SK-N-SH (cell line): ENCODE measurements around the gene AKAP6. TPM values are rescaled to one million over a fixed set of nuclear protein-coding genes. Genes with fewer than 3 reads are reported as not detected.

ENCODE experiments used
- CTCF ChIA-PET: fragments of 300-600, 350-600 bp; formaldehyde crosslinking; extraction: SDS; loops from one replicate; lab custom pipeline; 2021; lab: Yijun Ruan, JAX
- POLR2A ChIA-PET: fragments of 350-600 bp; sonication (Branson Sonifier 250); formaldehyde crosslinking; extraction: SDS; loops from one replicate; lab custom pipeline; 2020; ENCODE audit warnings: antibody characterized with exemption, inconsistent platforms; lab: Yijun Ruan, JAX
- DNase-seq: peaks from one replicate; pipeline ENCODE4 v3.0.0; 2012
- H2AFZ ChIP-seq: fragments of 200-600 bp; sonication (generic); 2 replicates; pipeline ENCODE4 v1.8.1; 2016; ENCODE audit warnings: antibody characterized with exemption, mild to moderate bottlenecking, low read depth
- H3F3A ChIP-seq: fragments of 200-600 bp; sonication (generic); replicated peaks from 2 replicates; pipeline ENCODE3; 2016; ENCODE audit warnings: antibody characterized with exemption, mild to moderate bottlenecking; ENCODE audit not compliant: insufficient read depth
- H3K27ac ChIP-seq, 2 experiments: fragments of 200-500 bp in 1 of 2; fragments of 200-600 bp in 1 of 2; sonication (Bioruptor generic) in 1 of 2; sonication (generic), shearing (Covaris generic) in 1 of 2; 2 replicates each; pipeline versions ENCODE4 v1.5.1 to v1.6.1; 2014 to 2016; ENCODE audit warnings: low read depth in 2 of 2, inconsistent platforms in 1 of 2, low read length in 1 of 2, mild to moderate bottlenecking in 1 of 2, mixed read lengths in 1 of 2
- H3K27me3 ChIP-seq: fragments of 200-600 bp; sonication (generic), shearing (Covaris generic); 2 replicates; pipeline ENCODE4 v1.6.1; 2016; ENCODE audit warnings: mixed run types; ENCODE audit not compliant: insufficient read depth
- H3K36me3 ChIP-seq, 2 experiments: fragments of 200-500 bp in 1 of 2; fragments of 200-600 bp in 1 of 2; sonication (Bioruptor generic) in 1 of 2; sonication (generic) in 1 of 2; replicated peaks in 1 of 2; 2 replicates each; pipeline versions ENCODE3 to v1.5.1; 2014 to 2016; ENCODE audit warnings: low read length in 1 of 2, mild to moderate bottlenecking in 1 of 2; ENCODE audit not compliant: insufficient read depth in 2 of 2, control insufficient read depth in 1 of 2
- H3K4me1 ChIP-seq, 2 experiments: fragments of 200-500 bp in 1 of 2; fragments of 200-600 bp in 1 of 2; sonication (Bioruptor generic) in 1 of 2; sonication (generic), shearing (Covaris generic) in 1 of 2; 2 replicates each; pipeline versions ENCODE4 v1.5.1 to v1.6.1; 2014 to 2016; ENCODE audit warnings: low read depth in 1 of 2, low read length in 1 of 2, mixed run types in 1 of 2; ENCODE audit not compliant: insufficient read depth in 2 of 2, control insufficient read depth in 1 of 2
- H3K4me2 ChIP-seq: fragments of 200-600 bp; sonication (generic), shearing (Covaris generic); 2 replicates; pipeline ENCODE4 v1.6.1; 2017; ENCODE audit warnings: mixed run types
- H3K4me3 ChIP-seq, 2 experiments: fragments of 200-500 bp in 1 of 2; fragments of 200-600 bp in 1 of 2; sonication (Bioruptor generic) in 1 of 2; sonication (generic), shearing (Covaris generic) in 1 of 2; 2 replicates each; pipeline versions ENCODE4 v1.5.1 to v1.8.1; 2014 to 2016; ENCODE audit warnings: low read depth in 2 of 2, inconsistent platforms in 1 of 2, low read length in 1 of 2, mild to moderate bottlenecking in 1 of 2, mixed read lengths in 1 of 2, moderate library complexity in 1 of 2
- H3K79me2 ChIP-seq: fragments of 200-600 bp; sonication (generic); 2 replicates; pipeline ENCODE4 v1.8.1; 2017; ENCODE audit warnings: mild to moderate bottlenecking; ENCODE audit not compliant: insufficient read depth
- H3K9ac ChIP-seq: fragments of 200-600 bp; sonication (generic); 2 replicates; pipeline ENCODE4 v1.6.1; 2017; ENCODE audit warnings: mixed run types
- H3K9me2 ChIP-seq: fragments of 200-600 bp; sonication (generic); 2 replicates; pipeline ENCODE4 v1.6.1; 2017; ENCODE audit warnings: mixed run types
- H3K9me3 ChIP-seq: fragments of 200-600 bp; sonication (generic); 2 replicates; pipeline ENCODE4 v1.6.1; 2017; ENCODE audit warnings: mixed run types, mild to moderate bottlenecking, moderate library complexity
- H4K20me1 ChIP-seq: fragments of 200-600 bp; sonication (generic); 2 replicates; pipeline ENCODE4 v1.6.1; 2017; ENCODE audit warnings: mild to moderate bottlenecking, mixed run types; ENCODE audit not compliant: insufficient read depth
- FOSL2 ChIP-seq: IDR thresholded peaks from 2 replicates; pipeline ENCODE4 v1.4.0; 2012; ENCODE audit warnings: low read depth, mild to moderate bottlenecking, moderate library complexity, borderline replicate concordance
- GABPA ChIP-seq: IDR thresholded peaks from 2 replicates; pipeline ENCODE4 v1.4.0; 2012; ENCODE audit warnings: low read depth, mild to moderate bottlenecking
- GATA2 ChIP-seq: sonication (generic); formaldehyde crosslinking; IDR thresholded peaks from 2 replicates; pipeline ENCODE4 v1.5.0; 2020; ENCODE audit warnings: mild to moderate bottlenecking, missing genetic modification reagents
- JUND ChIP-seq: IDR thresholded peaks from 2 replicates; pipeline ENCODE4 v1.4.0; 2012
- NRF1 ChIP-seq: IDR thresholded peaks from 2 replicates; pipeline ENCODE4 v1.6.1; 2012; ENCODE audit warnings: low read depth, mild to moderate bottlenecking, low read length
- RCOR1 ChIP-seq: fragments of 150-350 bp; IDR thresholded peaks from 2 replicates; pipeline ENCODE4 v1.6.1; 2017; ENCODE audit warnings: antibody characterized with exemption, low read length
- SIN3A ChIP-seq: IDR thresholded peaks from 2 replicates; pipeline ENCODE4 v1.6.1; 2012; ENCODE audit warnings: low read depth, mild to moderate bottlenecking, low read length, moderate library complexity, borderline replicate concordance
- TAF1 ChIP-seq: IDR thresholded peaks from 2 replicates; pipeline ENCODE4 v1.6.1; 2012; ENCODE audit warnings: low read depth, mild to moderate bottlenecking, low read length, moderate library complexity, borderline replicate concordance
- TCF12 ChIP-seq: IDR thresholded peaks from 2 replicates; pipeline ENCODE4 v1.4.0; 2012
- TEAD4 ChIP-seq: IDR thresholded peaks from 2 replicates; pipeline ENCODE4 v1.4.0; 2012; ENCODE audit warnings: mild to moderate bottlenecking, borderline replicate concordance; ENCODE audit not compliant: insufficient read depth
- YY1 ChIP-seq: IDR thresholded peaks from 2 replicates; pipeline ENCODE4 v1.4.0; 2012; ENCODE audit warnings: low read depth, mild to moderate bottlenecking
- WGBS: methylation state at CpG from one replicate; pipeline ENCODE4 v1.1.6; 2017; ENCODE audit warnings: low lambda C conversion rate; 5-methylcytosine and 5-hydroxymethylcytosine counted together
- polyA plus RNA-seq, 3 experiments: library from polyadenylated mRNA; depleted of rRNA; stranded (reverse); fragments of >200 nt; gene quantifications; 2 replicates each; pipeline ENCODE4 v1.2.3, GENCODE V29; 2012
- TF ChIP-seq, protein P1 (sequence below): IDR thresholded peaks from 2 replicates; pipeline ENCODE4; 2012
- TF ChIP-seq, protein P2 (sequence below): IDR thresholded peaks from 2 replicates; pipeline ENCODE4 v1.4.0; 2012; ENCODE audit warnings: low read depth
- TF ChIP-seq, protein P3 (sequence below): IDR thresholded peaks from 2 replicates; pipeline ENCODE4 v1.6.1; 2012; ENCODE audit warnings: mild to moderate bottlenecking, low read depth, low read length, moderate library complexity
- TF ChIP-seq, protein P4 (sequence below): fragments of 150-350 bp; IDR thresholded peaks from 2 replicates; pipeline ENCODE4 v1.6.1; 2017; ENCODE audit warnings: antibody characterized with exemption, low read length, low read depth, borderline replicate concordance
- TF ChIP-seq, protein P5 (sequence below): fragments of 150-350 bp; IDR thresholded peaks from 2 replicates; pipeline ENCODE4 v1.6.1; 2016; ENCODE audit warnings: mild to moderate bottlenecking, low read depth, low read length
- TF ChIP-seq, protein P6 (sequence below): IDR thresholded peaks from 2 replicates; pipeline ENCODE4 v1.4.0; 2012; ENCODE audit warnings: low read depth, borderline replicate concordance

Gene AKAP6
- polyA plus RNA-seq, 1 of the 3 experiments (the other 2 are of a cell fraction): 1.7 TPM

DNA sequence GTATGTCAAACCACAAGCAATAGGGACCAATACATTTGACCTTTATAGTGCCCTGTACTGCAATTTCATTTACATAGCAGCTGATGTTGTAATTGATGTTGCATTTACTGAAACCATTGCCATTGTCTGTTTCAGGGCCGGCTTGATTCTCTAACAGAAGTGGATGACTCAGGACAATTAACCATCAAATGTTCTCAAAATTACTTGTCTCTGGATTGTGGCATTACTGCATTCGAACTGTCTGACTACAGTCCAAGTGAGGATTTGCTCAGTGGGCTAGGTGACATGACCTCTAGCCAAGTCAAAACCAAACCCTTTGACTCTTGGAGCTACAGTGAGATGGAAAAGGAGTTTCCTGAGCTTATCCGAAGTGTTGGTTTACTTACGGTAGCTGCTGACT lies 216.0 kb downstream of the AKAP6 start:
- DNase-seq: no peak
- no peak overlapping the region for H3K9ac ChIP-seq
- H3K4me2 ChIP-seq: no peak overlapping the region
- H3K79me2 ChIP-seq: no peaks in the 10 kb centered on the region
- TF ChIP-seq RCOR1 (no peak), GABPA (no peak), TCF12 (no peak), TAF1 (no peak), TEAD4 (no peak), SIN3A (no peak), JUND (no peak), YY1 (no peak), GATA2 (CRISPR knock-in tag) (no peak), FOSL2 (no peak), NRF1 (no peak)
- TF ChIP-seq, protein P1, sequence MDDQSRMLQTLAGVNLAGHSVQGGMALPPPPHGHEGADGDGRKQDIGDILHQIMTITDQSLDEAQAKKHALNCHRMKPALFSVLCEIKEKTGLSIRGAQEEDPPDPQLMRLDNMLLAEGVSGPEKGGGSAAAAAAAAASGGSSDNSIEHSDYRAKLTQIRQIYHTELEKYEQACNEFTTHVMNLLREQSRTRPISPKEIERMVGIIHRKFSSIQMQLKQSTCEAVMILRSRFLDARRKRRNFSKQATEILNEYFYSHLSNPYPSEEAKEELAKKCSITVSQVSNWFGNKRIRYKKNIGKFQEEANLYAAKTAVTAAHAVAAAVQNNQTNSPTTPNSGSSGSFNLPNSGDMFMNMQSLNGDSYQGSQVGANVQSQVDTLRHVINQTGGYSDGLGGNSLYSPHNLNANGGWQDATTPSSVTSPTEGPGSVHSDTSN: no peak
- TF ChIP-seq, protein P2, sequence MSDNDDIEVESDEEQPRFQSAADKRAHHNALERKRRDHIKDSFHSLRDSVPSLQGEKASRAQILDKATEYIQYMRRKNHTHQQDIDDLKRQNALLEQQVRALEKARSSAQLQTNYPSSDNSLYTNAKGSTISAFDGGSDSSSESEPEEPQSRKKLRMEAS: no peak
- TF ChIP-seq, protein P3, sequence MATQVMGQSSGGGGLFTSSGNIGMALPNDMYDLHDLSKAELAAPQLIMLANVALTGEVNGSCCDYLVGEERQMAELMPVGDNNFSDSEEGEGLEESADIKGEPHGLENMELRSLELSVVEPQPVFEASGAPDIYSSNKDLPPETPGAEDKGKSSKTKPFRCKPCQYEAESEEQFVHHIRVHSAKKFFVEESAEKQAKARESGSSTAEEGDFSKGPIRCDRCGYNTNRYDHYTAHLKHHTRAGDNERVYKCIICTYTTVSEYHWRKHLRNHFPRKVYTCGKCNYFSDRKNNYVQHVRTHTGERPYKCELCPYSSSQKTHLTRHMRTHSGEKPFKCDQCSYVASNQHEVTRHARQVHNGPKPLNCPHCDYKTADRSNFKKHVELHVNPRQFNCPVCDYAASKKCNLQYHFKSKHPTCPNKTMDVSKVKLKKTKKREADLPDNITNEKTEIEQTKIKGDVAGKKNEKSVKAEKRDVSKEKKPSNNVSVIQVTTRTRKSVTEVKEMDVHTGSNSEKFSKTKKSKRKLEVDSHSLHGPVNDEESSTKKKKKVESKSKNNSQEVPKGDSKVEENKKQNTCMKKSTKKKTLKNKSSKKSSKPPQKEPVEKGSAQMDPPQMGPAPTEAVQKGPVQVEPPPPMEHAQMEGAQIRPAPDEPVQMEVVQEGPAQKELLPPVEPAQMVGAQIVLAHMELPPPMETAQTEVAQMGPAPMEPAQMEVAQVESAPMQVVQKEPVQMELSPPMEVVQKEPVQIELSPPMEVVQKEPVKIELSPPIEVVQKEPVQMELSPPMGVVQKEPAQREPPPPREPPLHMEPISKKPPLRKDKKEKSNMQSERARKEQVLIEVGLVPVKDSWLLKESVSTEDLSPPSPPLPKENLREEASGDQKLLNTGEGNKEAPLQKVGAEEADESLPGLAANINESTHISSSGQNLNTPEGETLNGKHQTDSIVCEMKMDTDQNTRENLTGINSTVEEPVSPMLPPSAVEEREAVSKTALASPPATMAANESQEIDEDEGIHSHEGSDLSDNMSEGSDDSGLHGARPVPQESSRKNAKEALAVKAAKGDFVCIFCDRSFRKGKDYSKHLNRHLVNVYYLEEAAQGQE: no peak
- TF ChIP-seq, protein P4, sequence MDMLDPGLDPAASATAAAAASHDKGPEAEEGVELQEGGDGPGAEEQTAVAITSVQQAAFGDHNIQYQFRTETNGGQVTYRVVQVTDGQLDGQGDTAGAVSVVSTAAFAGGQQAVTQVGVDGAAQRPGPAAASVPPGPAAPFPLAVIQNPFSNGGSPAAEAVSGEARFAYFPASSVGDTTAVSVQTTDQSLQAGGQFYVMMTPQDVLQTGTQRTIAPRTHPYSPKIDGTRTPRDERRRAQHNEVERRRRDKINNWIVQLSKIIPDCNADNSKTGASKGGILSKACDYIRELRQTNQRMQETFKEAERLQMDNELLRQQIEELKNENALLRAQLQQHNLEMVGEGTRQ: no peak
- TF ChIP-seq, protein P5, sequence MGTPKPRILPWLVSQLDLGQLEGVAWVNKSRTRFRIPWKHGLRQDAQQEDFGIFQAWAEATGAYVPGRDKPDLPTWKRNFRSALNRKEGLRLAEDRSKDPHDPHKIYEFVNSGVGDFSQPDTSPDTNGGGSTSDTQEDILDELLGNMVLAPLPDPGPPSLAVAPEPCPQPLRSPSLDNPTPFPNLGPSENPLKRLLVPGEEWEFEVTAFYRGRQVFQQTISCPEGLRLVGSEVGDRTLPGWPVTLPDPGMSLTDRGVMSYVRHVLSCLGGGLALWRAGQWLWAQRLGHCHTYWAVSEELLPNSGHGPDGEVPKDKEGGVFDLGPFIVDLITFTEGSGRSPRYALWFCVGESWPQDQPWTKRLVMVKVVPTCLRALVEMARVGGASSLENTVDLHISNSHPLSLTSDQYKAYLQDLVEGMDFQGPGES: no peak
- TF ChIP-seq, protein P6, sequence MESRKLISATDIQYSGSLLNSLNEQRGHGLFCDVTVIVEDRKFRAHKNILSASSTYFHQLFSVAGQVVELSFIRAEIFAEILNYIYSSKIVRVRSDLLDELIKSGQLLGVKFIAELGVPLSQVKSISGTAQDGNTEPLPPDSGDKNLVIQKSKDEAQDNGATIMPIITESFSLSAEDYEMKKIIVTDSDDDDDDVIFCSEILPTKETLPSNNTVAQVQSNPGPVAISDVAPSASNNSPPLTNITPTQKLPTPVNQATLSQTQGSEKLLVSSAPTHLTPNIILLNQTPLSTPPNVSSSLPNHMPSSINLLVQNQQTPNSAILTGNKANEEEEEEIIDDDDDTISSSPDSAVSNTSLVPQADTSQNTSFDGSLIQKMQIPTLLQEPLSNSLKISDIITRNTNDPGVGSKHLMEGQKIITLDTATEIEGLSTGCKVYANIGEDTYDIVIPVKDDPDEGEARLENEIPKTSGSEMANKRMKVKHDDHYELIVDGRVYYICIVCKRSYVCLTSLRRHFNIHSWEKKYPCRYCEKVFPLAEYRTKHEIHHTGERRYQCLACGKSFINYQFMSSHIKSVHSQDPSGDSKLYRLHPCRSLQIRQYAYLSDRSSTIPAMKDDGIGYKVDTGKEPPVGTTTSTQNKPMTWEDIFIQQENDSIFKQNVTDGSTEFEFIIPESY: no peak
- 84% methylated on average over 4 of the region's 4 CpGs for WGBS
- no peaks in the 10 kb centered on the region for H3K9me3 ChIP-seq
- no peaks in the 10 kb centered on the region for H3K9me2 ChIP-seq
- H3K4me1 ChIP-seq: no peaks in the 10 kb centered on the region
- H3K4me3 ChIP-seq: no peak overlapping the region
- no peak overlapping the region for H3K27ac ChIP-seq
- H3K36me3 ChIP-seq: peaks cover 9 to 22% of the 10 kb centered on the region in 2 experiments
- CTCF ChIA-PET: interaction anchor here (2.4 to 2.5 kb wide), 2 partner anchors 15 to 1248 kb away, joined by 8 to 12 read pairs; no protein-coding TSS in a partner anchor
- no peaks in the 10 kb centered on the region for H3K27me3 ChIP-seq
- H2AFZ ChIP-seq: no peak overlapping the region
- no peaks in the 10 kb centered on the region for H4K20me1 ChIP-seq
- POLR2A ChIA-PET: no interaction called here
- H3F3A ChIP-seq: no peaks in the 10 kb centered on the region
